NCI-H2029 (cell line): ENCODE results near the gene SACM1L.
A peak's percentile ranks its signal among the peaks of the same experiment; 100 is the strongest.

Source experiments
- DNase-seq: peaks from one replicate; lab custom pipeline; 2025; lab: John Stamatoyannopoulos, UW

SACM1L gene

DNA sequence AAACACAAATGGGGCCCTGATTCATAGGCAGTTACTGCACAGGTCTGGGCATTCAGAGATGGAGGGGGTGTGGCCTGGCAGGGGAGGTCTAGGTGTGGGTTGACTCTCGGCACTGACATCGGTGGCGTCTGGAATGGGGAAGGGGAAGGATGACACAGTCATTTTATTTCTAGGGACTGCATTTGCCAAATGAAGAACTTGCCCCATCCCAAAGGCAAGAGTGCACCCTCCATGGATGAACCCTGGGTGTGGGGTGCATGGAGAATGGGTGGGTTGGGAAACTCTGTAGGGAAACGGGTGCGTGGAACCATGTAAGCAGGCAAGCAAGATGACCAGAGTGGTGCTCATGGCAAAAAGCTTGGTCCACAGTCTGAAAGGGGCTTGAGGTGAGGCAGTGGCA is 82.6 kb downstream of the SACM1L start:
- DNase-seq: no peak

GRCh38 chr3:45772341-45773035 is 83.3 kb downstream of the SACM1L start:
- DNase-seq: no peak

DNA sequence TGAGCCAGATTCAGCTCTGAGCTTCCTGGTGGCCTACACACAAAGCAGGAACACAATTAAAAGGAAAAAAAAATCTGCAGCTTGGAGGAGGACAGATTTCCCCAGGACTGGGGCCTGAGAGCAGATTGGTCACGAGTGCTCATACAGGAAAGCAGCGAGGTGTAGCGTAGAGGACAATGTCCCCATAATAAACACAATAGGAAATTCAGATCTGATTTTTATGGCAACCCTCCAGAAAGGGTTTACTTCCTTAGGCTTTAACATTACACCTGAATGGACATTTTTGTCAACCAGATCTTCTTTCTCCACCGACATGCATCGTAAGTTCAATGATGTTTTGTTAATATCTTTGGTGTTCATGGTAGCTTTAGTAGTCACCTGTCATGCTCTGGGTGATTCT is 83.9 kb downstream of the SACM1L start:
- DNase-seq: peak; percentile 68

DNA sequence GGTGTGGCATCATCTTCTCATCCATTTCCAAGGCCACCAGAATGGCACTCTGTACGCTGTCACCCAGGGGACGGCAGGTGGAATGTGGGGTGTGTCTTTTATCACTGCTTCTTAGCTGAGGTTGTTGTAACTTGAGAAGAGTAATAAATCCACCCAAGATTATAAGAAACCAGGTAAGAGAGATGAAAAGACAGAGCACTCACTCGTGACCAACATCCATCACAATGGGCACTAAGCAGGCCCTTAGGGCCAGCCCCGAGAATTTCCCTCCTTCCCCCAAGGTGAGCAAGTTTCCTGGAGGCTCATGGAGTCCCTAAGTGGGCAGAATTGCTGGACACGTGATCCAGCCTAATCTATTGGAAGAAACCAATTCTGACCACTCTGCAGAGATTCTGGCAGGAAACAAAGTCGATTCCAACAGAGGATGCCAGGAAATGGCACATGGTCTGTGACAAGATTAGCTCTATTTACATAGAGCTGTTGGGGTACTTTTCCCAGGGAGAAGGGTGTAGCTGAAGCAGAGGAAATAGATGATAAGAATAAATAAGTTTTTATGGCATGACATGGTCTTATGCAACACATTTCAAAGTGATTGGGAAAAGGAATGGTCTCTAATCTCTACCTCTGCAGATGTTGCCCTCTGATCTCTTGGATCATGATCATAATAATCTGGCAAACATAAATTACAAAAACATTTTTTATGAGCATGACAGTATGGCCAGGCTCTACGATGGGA is 84.7 kb downstream of the SACM1L start:
- DNase-seq: no peak

DNA sequence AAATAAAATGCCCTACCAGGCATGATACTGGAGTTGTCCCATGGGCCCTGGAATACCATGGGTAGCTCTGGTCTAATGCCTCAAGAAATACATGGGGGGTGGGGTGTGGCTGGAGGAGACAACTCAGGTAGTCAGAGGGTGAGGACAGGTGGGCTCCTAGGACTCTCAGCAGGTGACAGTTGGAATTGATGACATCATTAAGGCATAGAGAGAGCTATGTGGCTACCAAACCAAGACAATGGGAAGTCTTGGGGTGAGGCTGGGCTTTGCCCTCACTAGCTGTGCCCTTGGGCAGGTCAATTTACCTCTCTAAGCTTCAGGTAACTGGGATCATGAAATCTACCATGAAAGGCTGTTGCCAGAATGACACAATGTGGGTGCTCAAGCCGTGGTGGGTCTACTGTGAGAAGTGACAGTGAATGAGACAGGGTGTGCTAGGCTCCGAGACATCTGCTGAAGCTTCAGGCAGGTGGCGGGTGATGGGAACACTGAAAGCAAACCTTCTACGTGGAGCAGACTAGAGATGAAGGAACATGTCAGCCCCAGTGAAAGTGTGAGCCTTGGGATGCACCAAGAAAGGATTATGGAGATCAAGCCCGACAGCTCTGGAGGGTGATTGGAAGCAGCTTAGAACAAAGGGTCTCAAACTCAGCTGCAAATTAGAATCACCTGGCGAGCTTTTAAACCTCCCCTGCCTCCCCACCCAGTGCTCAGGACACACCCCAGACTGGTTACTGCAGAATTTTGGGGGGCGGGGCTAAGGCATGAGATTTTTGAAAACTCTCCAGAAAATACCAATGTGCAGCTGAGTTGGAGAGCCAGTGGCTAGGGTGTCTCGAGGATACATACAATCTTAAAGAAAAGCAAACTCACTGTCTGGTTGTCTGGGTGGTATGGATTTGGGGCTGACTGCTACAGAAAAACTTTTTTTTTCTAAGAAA is 85.7 kb downstream of the SACM1L start:
- no peak for DNase-seq

DNA sequence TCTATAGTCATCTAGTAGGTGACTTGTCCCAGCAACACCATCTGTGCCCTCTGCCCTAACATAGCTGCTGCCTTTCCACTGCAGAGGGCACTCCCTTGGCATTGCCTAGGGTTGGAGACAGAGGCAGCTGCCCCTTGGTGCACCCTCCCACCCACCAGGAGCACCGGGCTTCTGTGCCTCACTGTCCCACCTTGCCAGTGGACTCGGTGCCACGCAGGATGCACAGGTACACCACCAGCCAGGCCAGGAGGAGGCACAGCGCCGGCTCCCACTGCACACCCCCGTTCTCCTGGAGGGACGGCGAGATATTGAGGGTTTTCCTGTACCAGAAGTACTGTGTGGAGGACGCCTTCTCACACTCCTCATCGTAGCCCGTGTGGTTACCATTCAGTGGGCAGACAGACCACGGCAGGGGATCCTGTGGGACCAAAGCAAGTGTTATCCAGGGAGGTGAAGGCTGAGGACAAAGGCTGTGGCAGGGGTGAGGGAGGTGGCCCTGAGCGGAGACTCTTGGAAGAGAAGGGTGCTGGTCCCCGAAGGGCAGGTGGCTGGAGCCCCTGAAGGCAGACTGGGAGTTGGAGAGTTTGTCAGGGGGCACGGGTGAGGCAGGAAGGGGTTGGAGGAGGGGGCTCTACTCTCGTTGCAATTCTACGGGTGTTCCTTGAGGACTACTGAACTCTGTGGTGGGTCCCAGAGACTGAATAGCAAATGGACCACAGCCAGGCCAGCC is 86.5 kb downstream of the SACM1L start:
- no peak for DNase-seq

DNA sequence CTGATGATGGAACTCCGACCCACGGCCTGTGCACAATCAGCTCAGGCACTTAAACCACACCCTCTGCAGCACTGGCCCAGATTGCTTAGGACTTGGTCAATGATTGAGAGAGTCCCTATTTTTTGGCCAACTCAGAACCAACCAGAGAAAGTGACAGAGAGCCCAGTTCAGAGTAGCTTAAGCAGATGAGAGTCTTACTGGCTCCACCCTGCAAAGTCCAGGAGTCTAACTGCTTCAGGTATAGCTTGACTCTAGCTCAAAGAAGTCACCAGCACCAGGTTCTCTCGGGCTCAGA is 87.1 kb downstream of the SACM1L start:
- no peak for DNase-seq

GRCh38 chr3:45776611-45777010 is 87.4 kb downstream of the SACM1L start:
- peak; percentile 41 for DNase-seq

- no peak for DNase-seq
Observed at GRCh38 chr3:45777111-45777745, 88.0 kb downstream of the SACM1L start.

DNA sequence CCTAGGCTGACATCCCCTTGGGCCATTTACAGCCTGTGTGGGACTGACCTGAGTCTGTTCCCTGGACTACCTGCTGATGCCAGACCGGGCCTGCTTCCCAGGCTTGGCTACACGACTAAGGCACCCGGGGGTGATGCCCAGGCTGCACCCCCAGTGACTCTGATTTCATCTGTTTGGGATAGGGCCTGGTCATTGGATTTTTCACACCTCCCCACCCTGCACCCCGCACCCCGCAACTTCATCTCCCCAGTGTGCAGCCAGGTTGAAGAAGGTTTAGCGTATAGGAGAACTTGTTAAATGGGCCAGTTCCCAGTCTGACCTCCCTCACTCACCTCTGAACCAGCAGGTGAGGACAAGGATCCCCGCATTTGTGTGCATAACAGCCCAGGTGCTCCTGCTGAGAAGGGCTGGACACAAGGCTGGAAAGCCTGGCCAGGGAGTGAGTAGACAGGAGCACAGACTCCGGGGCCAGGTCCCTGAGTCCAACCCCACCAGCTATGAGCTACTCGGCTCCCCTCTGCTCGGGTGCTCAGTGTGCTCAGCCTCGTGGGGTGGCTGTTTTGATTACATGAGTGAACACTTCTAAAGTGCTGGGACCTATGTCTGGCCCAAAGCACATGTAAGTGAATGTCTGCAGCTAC is 88.7 kb downstream of the SACM1L start:
- no peak for DNase-seq

GRCh38 chr3:45778761-45779201 is 89.6 kb downstream of the SACM1L start:
- peak; percentile 7 for DNase-seq

GRCh38 chr3:45779746-45780735 is 90.8 kb downstream of the SACM1L start:
- peak; percentile 59 for DNase-seq

DNA sequence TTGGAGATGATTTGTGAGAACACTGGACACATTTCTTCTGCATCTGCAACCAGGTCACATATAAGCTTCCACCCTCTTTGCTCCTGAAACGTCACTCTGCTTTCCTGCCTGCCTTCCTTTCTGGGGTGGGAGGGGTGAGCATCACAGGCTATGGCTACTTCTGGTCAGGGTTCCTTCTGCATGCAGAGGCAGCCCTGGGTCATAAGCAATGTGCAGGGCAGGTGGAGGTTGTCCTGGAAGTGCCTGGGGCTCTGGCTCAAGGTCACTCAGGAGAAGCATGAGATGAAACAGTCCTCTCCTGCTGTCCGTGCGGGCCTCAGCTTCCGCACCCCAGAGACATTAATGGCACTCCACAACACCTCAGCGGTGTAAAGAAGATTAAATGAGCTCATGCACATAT is 92.1 kb downstream of the SACM1L start:
- DNase-seq: no peak

DNA sequence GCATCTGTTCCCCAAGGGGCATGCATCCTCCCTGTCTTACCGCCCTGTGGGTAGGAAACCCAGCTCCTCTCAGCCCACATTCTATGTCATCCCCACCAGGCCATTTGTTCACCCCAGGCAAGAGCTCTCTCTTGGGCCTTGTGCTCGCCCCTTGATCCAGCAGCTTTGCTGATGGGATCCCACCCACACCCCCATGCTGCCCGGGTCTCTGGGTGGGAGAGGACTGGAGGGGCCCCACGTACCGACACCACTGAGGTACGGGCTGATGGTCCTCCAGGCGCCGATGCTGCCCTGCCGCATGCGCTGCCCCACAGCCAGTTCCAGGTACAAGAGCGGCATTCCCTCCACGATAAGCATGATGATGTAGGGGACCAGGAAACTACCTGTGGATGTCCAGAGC is 92.6 kb downstream of the SACM1L start:
- DNase-seq: no peak

DNA sequence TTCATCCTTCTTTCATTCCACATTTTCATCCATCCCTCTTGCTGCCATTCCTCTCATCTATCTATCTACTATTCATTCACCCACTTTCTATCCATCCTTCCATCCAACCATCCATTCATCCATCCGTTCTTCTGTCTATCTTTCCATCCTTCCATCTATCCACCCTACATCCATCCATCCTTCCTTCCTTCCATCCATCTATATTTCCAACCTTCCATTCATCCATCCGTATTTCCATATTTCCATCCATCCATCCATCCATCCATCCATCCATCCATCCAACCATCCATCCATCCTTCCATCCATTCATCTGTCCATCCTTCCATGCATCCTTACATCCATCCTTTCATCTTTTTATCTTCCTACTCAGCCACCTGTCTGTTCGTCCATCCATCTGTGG is 93.2 kb downstream of the SACM1L start:
- DNase-seq: no peak

GRCh38 chr3:45783667-45784066 is 94.5 kb downstream of the SACM1L start:
- no peak for DNase-seq

GRCh38 chr3:45785605-45786150 is 96.5 kb downstream of the SACM1L start:
- DNase-seq: no peak

- DNase-seq: no peak
Observed at GRCh38 chr3:45786801-45787495, 97.8 kb downstream of the SACM1L start.

- DNase-seq: no peak
Observed at GRCh38 chr3:45787551-45787950, 98.4 kb downstream of the SACM1L start.
